ENCODE measurements around the gene RBM7.

- no peak for TF ChIP-seq RBM22 (optimal IDR thresholded peaks at IDR 0.05; ENCODE audit: low read length)
- no peak for TF ChIP-seq SRF (IDR thresholded peaks at IDR 0.05; ENCODE audit: low read depth, low read length)
Observed at GRCh38 chr11:114442536-114442935, 42.1 kb downstream of the RBM7 start.
